ENCODE measurements around the gene CCL24. TPM values are rescaled to one million over a fixed set of nuclear protein-coding genes. Genes with fewer than 3 reads are reported as not detected.

CCL24 gene
- polyA plus RNA-seq, 3 donors: 1.2 TPM; not detected in 2

- no peaks in the 10 kb centered on the region for H3K27me3 ChIP-seq (ENCODE audit: control insufficient read depth in 2 of 2, insufficient read depth in 2 of 2, low read length in 2 of 2)
- no peaks in the 10 kb centered on the region for H3K36me3 ChIP-seq (replicated peaks in 1 of 2; ENCODE audit: control insufficient read depth in 1 of 2, insufficient read depth in 2 of 2, low read length in 2 of 2)
- H3K4me2 ChIP-seq (replicated peaks; ENCODE audit: extremely low read depth, low read length, poor library complexity, severe bottlenecking): no peak overlapping the region
- no peak overlapping the region for H3K9ac ChIP-seq (ENCODE audit: insufficient read depth, low read length, poor library complexity, severe bottlenecking)
- Mint-ChIP-seq H3K9me3 (peaks cover 15 to 30% (median 25%) of the 10 kb centered on the region in 7 donors), H3K36me3 (peaks cover 0 to 2% of the 10 kb centered on the region in 2 donors), H3K27me3 (ENCODE audit: low read depth in 3 of 3) (peaks cover 2 to 9% (median 5%) of the 10 kb centered on the region in 3 donors), H3K27ac (no peak overlapping the region), H3K4me1 (no peaks in the 10 kb centered on the region), H3K4me3 (no peak overlapping the region)
- intact Hi-C loops (cut with micrococcal nuclease): no loop called here
- H3K9me3 ChIP-seq (replicated peaks in 1 of 2; ENCODE audit: control insufficient read depth in 1 of 2, insufficient read depth in 1 of 2, low read length in 2 of 2): peaks cover 22 to 30% of the 10 kb centered on the region in 2 donors
- no peak for TF ChIP-seq CTCF (IDR thresholded peaks at IDR 0.05)
- no peaks in the 10 kb centered on the region for H3K79me2 ChIP-seq (ENCODE audit: insufficient read depth, low read length)
- H3K27ac ChIP-seq (ENCODE audit: low read depth in 1 of 2, low read length in 2 of 2): no peak overlapping the region
- no CpG with 5 or more reads among the region's 2 CpGs for WGBS (ENCODE audit: insufficient coverage)
- H4K20me1 ChIP-seq (ENCODE audit: insufficient read depth, low read length): no peaks in the 10 kb centered on the region
- H2AFZ ChIP-seq (ENCODE audit: insufficient read depth, low read depth, low read length, poor library complexity, severe bottlenecking): no peak overlapping the region
- no peaks in the 10 kb centered on the region for H3K4me1 ChIP-seq (ENCODE audit: control insufficient read depth in 1 of 2, insufficient read depth in 2 of 2, low read length in 2 of 2)
- H3K4me3 ChIP-seq (replicated peaks in 1 of 3; ENCODE audit: low read depth in 2 of 3, low read length in 3 of 3): no peak overlapping the region
- no peak for DNase-seq
These were observed 9.6 kb downstream of the CCL24 start for GRCh38 chr7:75804004-75804403.

GRCh38 chr7:75802552-75802821 lies 11.1 kb downstream of the CCL24 start:
- Histone ChIP-seq H3K4me3 (replicated peaks in 1 of 3; ENCODE audit: low read depth in 2 of 3, low read length in 3 of 3) (no peak overlapping the region), H3K27me3 (ENCODE audit: control insufficient read depth in 2 of 2, insufficient read depth in 2 of 2, low read length in 2 of 2) (no peaks in the 10 kb centered on the region), H3K4me2 (replicated peaks; ENCODE audit: extremely low read depth, low read length, poor library complexity, severe bottlenecking) (no peak overlapping the region), H3K9ac (ENCODE audit: insufficient read depth, low read length, poor library complexity, severe bottlenecking) (no peak overlapping the region), H3K36me3 (replicated peaks in 1 of 2; ENCODE audit: control insufficient read depth in 1 of 2, insufficient read depth in 2 of 2, low read length in 2 of 2) (no peaks in the 10 kb centered on the region), H4K20me1 (ENCODE audit: insufficient read depth, low read length) (no peaks in the 10 kb centered on the region), H3K9me3 (replicated peaks in 1 of 2; ENCODE audit: control insufficient read depth in 1 of 2, insufficient read depth in 1 of 2, low read length in 2 of 2) (peaks cover 14 to 19% of the 10 kb centered on the region in 2 donors), H2AFZ (ENCODE audit: insufficient read depth, low read depth, low read length, poor library complexity, severe bottlenecking) (no peak overlapping the region), H3K4me1 (ENCODE audit: control insufficient read depth in 1 of 2, insufficient read depth in 2 of 2, low read length in 2 of 2) (no peaks in the 10 kb centered on the region), H3K79me2 (ENCODE audit: insufficient read depth, low read length) (no peaks in the 10 kb centered on the region), H3K27ac (ENCODE audit: low read depth in 1 of 2, low read length in 2 of 2) (no peak overlapping the region)
- WGBS (ENCODE audit: insufficient coverage): 100% methylated on average over 2 of the region's 5 CpGs
- TF ChIP-seq CTCF (IDR thresholded peaks at IDR 0.05): no peak
- Mint-ChIP-seq H3K27me3 (ENCODE audit: low read depth in 3 of 3) (peaks cover 5 to 11% (median 7%) of the 10 kb centered on the region in 3 donors), H3K4me1 (peaks cover 1% of the 10 kb centered on the region), H3K36me3 (peaks cover 0 to 2% of the 10 kb centered on the region in 2 donors), H3K4me3 (no peak overlapping the region), H3K27ac (no peak overlapping the region), H3K9me3 (peaks cover 12 to 22% (median 17%) of the 10 kb centered on the region in 7 donors)
- no peak for DNase-seq
- intact Hi-C loops (cut with micrococcal nuclease): no loop called here

Measured in CD14-positive monocyte (primary cell).